ENCODE data around the gene ZNF579.

GRCh38 chr19:55592391-55593090 is 11.9 kb upstream of the ZNF579 start:
- TF ChIP-seq BDP1 (IDR thresholded peaks at IDR 0.05; ENCODE audit: insufficient read depth, insufficient read length) (no peak), ZNF324 (CRISPR knock-in tag; IDR thresholded peaks at IDR 0.05) (no peak), PREB (CRISPR knock-in tag; IDR thresholded peaks at IDR 0.05) (no peak), CTCF (IDR thresholded peaks at IDR 0.05 in 2 of 3, conservative IDR thresholded peaks at IDR 0.05 in 1 of 3; ENCODE audit: insufficient read depth in 2 of 3, low read depth in 1 of 3, low read length in 3 of 3) (no peak), NCOA2 (IDR thresholded peaks at IDR 0.05; ENCODE audit: partially characterized antibody in 2 of 2) (no peak), TCF3 (CRISPR knock-in tag; IDR thresholded peaks at IDR 0.05) (no peak), FOXO4 (CRISPR knock-in tag; IDR thresholded peaks at IDR 0.05) (no peak)

Measured in K562 (cell line).